Glutamatergic neuron (in vitro differentiated cells): ENCODE data around the gene ECHDC3. TPM values are rescaled to one million over a fixed set of nuclear protein-coding genes. Genes with fewer than 3 reads are reported as not detected.

Experiments used
- DNase-seq: peaks from one replicate; pipeline ENCODE4 v3.0.0; 2022
- H3K27ac Mint-ChIP-seq: one replicate; pipeline ENCODE4 v1.8.0; 2020; ENCODE audit warnings: mild to moderate bottlenecking, mixed read lengths, inconsistent platforms; ENCODE audit not compliant: unreplicated experiment
- H3K27me3 Mint-ChIP-seq: one replicate; pipeline ENCODE4 v1.8.0; 2020; ENCODE audit warnings: mild to moderate bottlenecking, moderate library complexity, mixed read lengths, inconsistent platforms; ENCODE audit not compliant: unreplicated experiment
- H3K36me3 Mint-ChIP-seq: one replicate; pipeline ENCODE4 v1.8.0; 2020; ENCODE audit warnings: mild to moderate bottlenecking, mixed read lengths, inconsistent platforms; ENCODE audit not compliant: unreplicated experiment
- H3K4me1 Mint-ChIP-seq: one replicate; pipeline ENCODE4 v1.8.0; 2020; ENCODE audit warnings: mild to moderate bottlenecking, low read depth, mixed read lengths, inconsistent platforms; ENCODE audit not compliant: unreplicated experiment
- H3K4me3 Mint-ChIP-seq: one replicate; pipeline ENCODE4 v1.8.0; 2020; ENCODE audit warnings: mild to moderate bottlenecking, mixed read lengths, inconsistent platforms; ENCODE audit not compliant: unreplicated experiment
- H3K9me3 Mint-ChIP-seq: one replicate; pipeline ENCODE4 v1.8.0; 2020; ENCODE audit warnings: mild to moderate bottlenecking, moderate library complexity, mixed read lengths, inconsistent platforms; ENCODE audit not compliant: unreplicated experiment
- CTCF ChIP-seq: fragments of 200-600 bp; sonication (generic); IDR thresholded peaks from one replicate; pipeline ENCODE4 v1.5.0; 2021; ENCODE audit not compliant: partially characterized antibody, unreplicated experiment
- total RNA-seq: library from RNA; stranded (reverse); fragmentation: NEBNext Ultra II Directional; extraction: Animal tissue kit (Norgen Biotek cat#: 25700); gene quantifications from one replicate; pipeline ENCODE4 v1.2.1, GENCODE V29; 2021; ENCODE audit not compliant: unreplicated experiment

Gene ECHDC3
- total RNA-seq, 1 donor from 2014 or later, result 11.8 TPM

GRCh38 chr10:11716686-11717085, 25.5 kb upstream of the ECHDC3 start:
- no peak for DNase-seq
- Mint-ChIP-seq H3K4me3 (no peak overlapping the region), H3K27ac (no peak overlapping the region), H3K27me3 (peaks cover 2% of the 10 kb centered on the region), H3K9me3 (peaks cover 4% of the 10 kb centered on the region), H3K4me1 (no peaks in the 10 kb centered on the region), H3K36me3 (no peaks in the 10 kb centered on the region)
- TF ChIP-seq CTCF, result no peak

DNA sequence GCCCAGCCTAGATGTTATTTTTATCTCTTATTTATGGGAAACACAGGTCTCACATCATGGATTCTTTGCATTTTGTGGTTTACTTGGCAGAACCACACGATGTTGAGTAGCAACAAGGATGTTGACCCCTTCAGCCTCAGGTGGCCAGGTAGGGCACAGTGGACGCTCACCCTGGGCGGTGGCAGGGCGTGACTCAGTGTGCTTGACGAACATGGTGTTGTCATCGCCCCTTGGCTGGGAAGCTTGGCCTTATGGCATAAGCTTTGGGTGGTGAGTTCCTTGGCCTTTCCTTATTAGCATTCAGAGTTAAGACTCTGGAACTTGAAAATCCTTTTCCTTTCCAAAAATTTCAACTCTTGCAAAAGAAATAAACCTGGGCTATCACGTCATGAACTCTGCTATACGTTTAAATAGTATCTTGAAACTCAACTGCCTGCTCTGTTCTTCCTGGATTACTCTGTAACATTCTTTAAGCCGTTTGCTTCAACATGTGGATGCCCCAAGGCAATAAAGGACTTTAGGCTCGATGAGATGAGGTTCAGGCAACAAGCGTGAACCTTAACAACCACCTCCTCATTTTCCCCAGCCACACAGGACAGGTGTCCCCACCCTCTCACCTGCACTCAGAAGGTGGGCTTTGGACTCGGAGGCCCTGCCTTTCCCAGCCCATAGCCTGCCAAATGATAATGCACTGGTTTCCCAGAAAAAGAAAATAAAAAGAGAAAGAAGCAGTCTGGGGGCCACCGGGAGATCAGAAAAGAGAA, 22.5 kb upstream of the ECHDC3 start:
- no peak overlapping the region for H3K27ac Mint-ChIP-seq
- peaks cover 1% of the 10 kb centered on the region for H3K9me3 Mint-ChIP-seq
- H3K36me3 Mint-ChIP-seq, result no peaks in the 10 kb centered on the region
- no peaks in the 10 kb centered on the region for H3K4me1 Mint-ChIP-seq
- no peak for TF ChIP-seq CTCF
- peaks cover 2% of the 10 kb centered on the region for H3K27me3 Mint-ChIP-seq
- H3K4me3 Mint-ChIP-seq, result no peak overlapping the region
- no peak for DNase-seq

DNA sequence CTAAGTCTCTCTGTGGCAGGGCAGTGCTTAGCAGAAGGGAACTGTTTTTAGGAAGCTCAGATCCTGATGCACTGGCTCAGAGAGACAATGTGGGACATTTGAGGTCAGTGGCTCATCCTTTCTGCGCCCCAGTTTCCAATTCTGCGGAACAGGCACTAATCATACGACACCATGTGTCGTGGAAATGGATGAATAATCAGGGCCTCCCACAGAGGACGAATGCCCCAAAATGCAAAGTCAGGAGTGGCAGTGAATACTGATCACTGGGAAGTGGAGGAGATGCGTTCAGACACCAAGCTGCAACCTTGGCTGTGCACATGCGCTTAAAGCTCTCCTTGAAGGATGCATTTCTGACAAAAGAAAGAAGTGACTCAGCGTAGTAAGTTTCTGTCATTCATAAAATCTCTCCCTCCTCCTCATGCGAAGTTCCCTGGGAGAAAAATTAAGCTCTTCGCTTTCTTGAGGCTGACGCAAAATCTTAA, 21.9 kb upstream of the ECHDC3 start:
- Mint-ChIP-seq H3K27ac (no peak overlapping the region), H3K4me3 (no peak overlapping the region), H3K9me3 (peaks cover 2% of the 10 kb centered on the region), H3K4me1 (no peaks in the 10 kb centered on the region), H3K36me3 (no peaks in the 10 kb centered on the region), H3K27me3 (peaks cover 1% of the 10 kb centered on the region)
- no peak for DNase-seq
- TF ChIP-seq CTCF, result no peak

- no peak for DNase-seq
- H3K9me3 Mint-ChIP-seq, result peaks cover 2% of the 10 kb centered on the region
- TF ChIP-seq CTCF, result no peak
- no peaks in the 10 kb centered on the region for H3K4me1 Mint-ChIP-seq
- no peaks in the 10 kb centered on the region for H3K36me3 Mint-ChIP-seq
- H3K4me3 Mint-ChIP-seq, result no peak overlapping the region
- H3K27ac Mint-ChIP-seq, result no peak overlapping the region
- H3K27me3 Mint-ChIP-seq, result no peaks in the 10 kb centered on the region
Measured at GRCh38 chr10:11721806-11722205, 20.4 kb upstream of the ECHDC3 start.

DNA sequence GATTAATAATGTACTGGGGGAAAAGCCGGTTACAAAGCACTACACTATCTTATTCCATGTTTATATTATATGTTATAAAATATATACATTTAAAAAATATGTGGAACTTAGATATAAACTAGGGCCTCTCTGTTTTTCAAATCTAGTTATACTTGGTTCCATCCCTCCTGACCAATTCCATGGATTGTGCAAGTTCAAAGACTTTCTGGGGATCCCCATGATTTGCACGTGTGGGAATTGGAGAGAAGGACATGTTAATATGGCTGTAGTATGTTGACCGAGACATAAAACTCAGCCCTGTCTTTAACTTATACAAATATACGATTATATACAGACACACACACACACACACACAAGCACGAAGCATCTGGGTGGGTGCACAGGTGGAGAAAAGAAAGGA, 18.8 kb upstream of the ECHDC3 start:
- no peak overlapping the region for H3K27ac Mint-ChIP-seq
- DNase-seq, result no peak
- no peak overlapping the region for H3K4me3 Mint-ChIP-seq
- H3K36me3 Mint-ChIP-seq, result no peaks in the 10 kb centered on the region
- H3K9me3 Mint-ChIP-seq, result peaks cover 2% of the 10 kb centered on the region
- H3K27me3 Mint-ChIP-seq, result peaks cover 2% of the 10 kb centered on the region
- no peaks in the 10 kb centered on the region for H3K4me1 Mint-ChIP-seq
- no peak for TF ChIP-seq CTCF
